ENCODE measurements around the gene SATL1.
"Not testable (repeated sequence)": the region's sequence is repeated elsewhere in the genome, so short reads cannot be mapped to it uniquely, and the experiment has no call there.

SATL1 gene

GRCh38 chrX:85109235-85109634 lies 134.3 kb downstream of the SATL1 start:
- no peak for DNase-seq

GRCh38 chrX:85108165-85108564 lies 135.4 kb downstream of the SATL1 start:
- DNase-seq = no peak

- no peak for DNase-seq
Observed at GRCh38 chrX:85107407-85107806, 136.2 kb downstream of the SATL1 start.

- DNase-seq = no peak
Observed at GRCh38 chrX:85089321-85089840, 154.2 kb downstream of the SATL1 start.

- DNase-seq = no peak
Observed at GRCh38 chrX:85084770-85085393, 158.7 kb downstream of the SATL1 start.

GRCh38 chrX:85077247-85077646 lies 166.3 kb downstream of the SATL1 start:
- DNase-seq = not testable (repeated sequence)

GRCh38 chrX:85065512-85066198 lies 177.9 kb downstream of the SATL1 start:
- no peak for DNase-seq

- no peak for DNase-seq
Observed at GRCh38 chrX:85052636-85053343, 190.8 kb downstream of the SATL1 start.

GRCh38 chrX:85052205-85052604 lies 191.4 kb downstream of the SATL1 start:
- DNase-seq = no peak

- DNase-seq = no peak
Observed at GRCh38 chrX:85051627-85052026, 192.0 kb downstream of the SATL1 start.
